ENCODE measurements around the gene C16orf96.

- no peak for TF ChIP-seq CTCF (IDR thresholded peaks at IDR 0.05)
- TF ChIP-seq POLR2AphosphoS5 (IDR thresholded peaks at IDR 0.05; ENCODE audit: insufficient read depth in 1 of 2, low read depth in 1 of 2) = no peak
- no peak for TF ChIP-seq POLR2A (IDR thresholded peaks at IDR 0.05)
These were observed 27.8 kb downstream of the C16orf96 start for GRCh38 chr16:4583906-4584305.

All from vagina (tissue), 2 donors.